Measurements from ENCODE around the gene LIMS2. TPM values are rescaled to one million over a fixed set of nuclear protein-coding genes. Genes with fewer than 3 reads are reported as not detected.

Gene LIMS2
- total RNA-seq, 6 experiments from 2014 or later = 6.6 to 37.7 (median 19.5) TPM

DNA sequence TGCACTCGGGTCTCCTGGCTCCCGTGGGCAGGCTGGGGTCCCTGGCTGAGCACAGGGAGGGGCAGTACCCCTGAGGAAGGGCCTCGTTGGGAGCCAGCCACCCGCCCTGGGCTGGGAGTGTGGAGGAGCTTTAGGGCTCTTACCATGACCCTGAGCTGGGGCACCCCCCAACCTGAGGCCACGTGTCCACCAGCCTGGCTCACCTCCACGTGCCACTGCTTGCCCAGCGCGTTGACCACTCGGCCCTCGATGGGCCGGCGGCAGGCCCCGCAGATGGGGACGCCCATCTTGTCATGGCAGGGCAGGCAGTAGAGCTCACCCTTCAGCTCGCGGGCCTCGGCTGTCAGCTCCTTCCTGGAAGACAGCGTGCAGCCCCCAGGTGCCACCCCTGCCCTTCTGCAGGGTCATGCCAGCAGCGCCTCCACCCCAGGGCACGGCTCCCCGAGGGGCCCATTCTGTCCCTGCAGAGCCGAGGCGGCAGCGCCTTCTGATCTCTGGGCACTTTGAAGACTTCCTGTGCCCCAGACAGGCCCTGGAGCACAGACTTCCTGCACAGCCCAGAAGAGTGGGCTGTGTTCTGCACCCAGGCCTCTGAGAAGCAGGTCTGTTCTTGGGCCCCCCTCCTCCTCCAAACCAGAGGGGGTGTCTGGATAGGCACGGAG, 33.4 kb downstream of the LIMS2 start:
- H3K4me3 ChIP-seq = no peak overlapping the region
- no peaks in the 10 kb centered on the region for H3K9me3 ChIP-seq
- H3K36me3 ChIP-seq = no peaks in the 10 kb centered on the region
- TF ChIP-seq POLR2A (IDR thresholded peaks at IDR 0.05) (no peak), CTCF (IDR thresholded peaks at IDR 0.05) (no peak)
- intact Hi-C loops (cut with DNase I) = no loop called here
- no peak for ATAC-seq
- DNase-seq = no peak
- H3K27me3 ChIP-seq = no peaks in the 10 kb centered on the region
- WGBS (ENCODE audit: insufficient coverage, low coverage, low lambda C conversion rate, missing lambda C conversion rate) = no CpG with 5 or more reads among the region's 25 CpGs
- no peak overlapping the region for H3K27ac ChIP-seq
- H3K4me1 ChIP-seq = peaks cover 0 to 12% (median 4%) of the 10 kb centered on the region in 4 donors

GRCh38 chr2:127641133-127641532, 34.2 kb downstream of the LIMS2 start:
- Histone ChIP-seq H3K9me3 (no peaks in the 10 kb centered on the region), H3K4me3 (no peak overlapping the region), H3K36me3 (no peaks in the 10 kb centered on the region), H3K4me1 (peaks cover 0 to 12% (median 4%) of the 10 kb centered on the region in 4 donors), H3K27ac (no peak overlapping the region), H3K27me3 (no peaks in the 10 kb centered on the region)
- no peak for TF ChIP-seq CTCF (IDR thresholded peaks at IDR 0.05)
- TF ChIP-seq POLR2A (IDR thresholded peaks at IDR 0.05) = no peak
- DNase-seq = no peak
- intact Hi-C loops (cut with DNase I) = no loop called here
- WGBS (ENCODE audit: insufficient coverage, low coverage, low lambda C conversion rate, missing lambda C conversion rate) = no CpG with 5 or more reads among the region's 6 CpGs
- no peak for ATAC-seq

DNA sequence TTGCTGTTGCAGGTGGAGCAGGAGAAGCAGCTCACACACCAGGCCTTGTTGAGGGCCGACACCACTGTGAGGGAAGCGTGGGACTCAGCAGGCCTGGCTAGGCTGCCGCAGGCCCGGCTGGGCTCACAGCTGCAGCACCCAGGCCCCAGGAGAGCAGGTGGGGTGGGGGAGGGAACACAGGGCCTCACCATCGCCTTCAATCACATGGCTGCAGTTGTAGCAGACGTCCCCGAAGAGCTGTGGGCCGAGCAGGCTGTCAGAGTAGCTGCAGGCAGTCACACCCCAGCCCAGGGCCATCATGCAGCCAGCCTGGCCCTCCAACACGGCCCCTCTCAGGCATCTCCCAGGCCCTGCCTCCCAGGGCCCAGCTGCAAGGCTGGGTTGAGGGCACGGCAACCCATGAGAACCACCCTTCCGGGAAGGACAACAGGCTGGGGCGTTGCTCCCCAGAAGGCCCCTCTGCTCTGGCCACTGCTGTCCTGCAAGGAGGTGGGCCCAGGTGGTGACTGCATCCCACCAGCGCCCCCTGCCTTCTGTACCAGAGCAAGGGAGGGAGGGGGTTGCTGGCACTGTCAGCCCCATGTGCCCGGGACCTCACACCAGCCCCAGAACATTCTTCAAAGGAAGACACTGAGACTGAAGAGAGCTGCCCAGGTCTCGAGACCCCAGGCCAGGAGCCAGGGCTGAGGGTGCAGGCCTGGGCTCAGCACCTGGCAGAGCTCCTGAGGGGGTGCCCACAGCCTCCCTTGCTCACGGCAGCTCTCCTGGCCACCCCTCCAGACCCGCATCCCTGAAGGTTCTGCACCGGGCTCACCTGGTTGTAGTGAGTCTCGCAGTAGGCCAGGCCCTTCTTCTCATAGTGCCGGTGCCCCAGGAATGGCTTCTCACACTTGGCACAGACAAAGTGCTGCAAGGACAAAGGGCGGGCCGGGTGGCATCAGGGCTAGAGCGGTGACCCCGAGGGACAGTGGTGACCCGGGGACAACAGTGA, 35.0 kb downstream of the LIMS2 start:
- DNase-seq (no peak), ATAC-seq (peak in 3 of 4 donors; percentile 9 to 39 (median 11))
- peaks cover 0 to 12% (median 4%) of the 10 kb centered on the region in 4 donors for H3K4me1 ChIP-seq
- no peak overlapping the region for H3K27ac ChIP-seq
- no peaks in the 10 kb centered on the region for H3K9me3 ChIP-seq
- H3K4me3 ChIP-seq = no peak overlapping the region
- intact Hi-C loops (cut with DNase I) = no loop called here
- no peaks in the 10 kb centered on the region for H3K36me3 ChIP-seq
- 51% methylated on average over 5 of the region's 25 CpGs for WGBS (ENCODE audit: insufficient coverage, low coverage, low lambda C conversion rate, missing lambda C conversion rate)
- H3K27me3 ChIP-seq = no peaks in the 10 kb centered on the region
- TF ChIP-seq CTCF (IDR thresholded peaks at IDR 0.05) (peak in 2 of 4 donors; percentile 11 to 12), POLR2A (IDR thresholded peaks at IDR 0.05) (no peak)

DNA sequence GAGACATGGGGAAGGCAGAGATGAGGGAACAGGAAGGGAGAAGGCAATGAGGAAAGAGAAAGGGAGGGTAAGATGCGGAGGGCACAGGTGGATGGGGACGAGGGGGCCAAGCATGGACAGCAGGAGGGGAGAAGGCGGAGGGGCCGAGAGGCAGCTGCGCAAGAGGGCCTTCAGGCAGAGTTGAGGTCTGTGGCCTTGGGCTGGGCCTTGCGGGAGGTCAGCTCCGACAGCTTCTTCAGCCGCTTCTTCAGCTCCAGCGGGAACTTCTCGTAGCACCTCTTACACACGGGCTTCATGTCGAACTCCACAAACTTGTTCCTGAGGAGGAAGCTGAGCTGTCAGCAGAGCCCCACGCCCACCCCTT, 36.2 kb downstream of the LIMS2 start:
- no peak for TF ChIP-seq CTCF (IDR thresholded peaks at IDR 0.05)
- TF ChIP-seq POLR2A (IDR thresholded peaks at IDR 0.05) = no peak
- WGBS (ENCODE audit: insufficient coverage, low coverage, low lambda C conversion rate, missing lambda C conversion rate) = 93% methylated on average over 5 of the region's 13 CpGs
- no peak for DNase-seq
- H3K4me3 ChIP-seq = no peak overlapping the region
- no peaks in the 10 kb centered on the region for H3K27me3 ChIP-seq
- ATAC-seq = no peak
- no peak overlapping the region for H3K27ac ChIP-seq
- no peaks in the 10 kb centered on the region for H3K9me3 ChIP-seq
- H3K36me3 ChIP-seq = no peaks in the 10 kb centered on the region
- intact Hi-C loops (cut with DNase I) = no loop called here
- peaks cover 0 to 12% (median 4%) of the 10 kb centered on the region in 4 donors for H3K4me1 ChIP-seq

All from right lobe of liver (tissue), 6 donors.